NB4 (cell line): ENCODE results near the gene DGKI.

Source experiments
- CTCF ChIP-seq: IDR thresholded peaks from one replicate; pipeline ENCODE4 v1.5.1; 2012; ENCODE audit warnings: low read depth, low read length
- MAX ChIP-seq: IDR thresholded peaks from 2 replicates; pipeline ENCODE4 v1.6.1; 2011; ENCODE audit warnings: low read depth, low read length
- POLR2A ChIP-seq: IDR thresholded peaks from 2 replicates; pipeline ENCODE4 v1.6.1; 2011; ENCODE audit warnings: mild to moderate bottlenecking; ENCODE audit not compliant: insufficient read length; ENCODE audit errors: extremely low read depth

DNA sequence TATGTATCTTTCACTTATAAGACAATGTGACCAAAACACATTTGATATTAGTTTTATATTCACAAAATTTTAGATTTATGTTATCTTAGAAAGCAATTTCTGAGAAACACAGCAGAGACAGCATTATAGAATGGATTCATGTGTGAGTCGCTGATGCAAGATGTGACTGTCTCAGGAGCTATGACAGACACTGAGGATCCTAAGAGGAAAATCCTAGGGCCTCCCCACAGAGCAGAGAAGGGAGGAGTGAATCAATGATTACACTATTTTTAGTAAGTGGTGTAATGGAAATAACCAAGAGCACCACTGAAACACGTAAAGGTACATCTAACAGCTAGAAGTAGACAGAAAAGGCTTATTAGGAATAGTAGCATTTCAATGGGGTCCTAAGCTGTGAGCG is 299.3 kb downstream of the DGKI start:
- TF ChIP-seq POLR2A (no peak), MAX (no peak), CTCF (no peak)
